NCI-H345 (cell line): ENCODE data around the gene SNRPD1.
"Not testable (repeated sequence)": the region's sequence is repeated elsewhere in the genome, so short reads cannot be mapped to it uniquely, and the experiment has no call there.

Source experiments
- DNase-seq: peaks from one replicate; lab custom pipeline; 2025; lab: John Stamatoyannopoulos, UW

SNRPD1 gene

GRCh38 chr18:21612125-21613039 is at the start of gene SNRPD1:
Gene SNRPD1 (plus strand): TSS chr18:21612314. CDS start chr18:21612430, 116 bp downstream.
- peak; percentile 94 for DNase-seq

GRCh38 chr18:21571772-21572171 is 40.3 kb upstream of the SNRPD1 start:
- DNase-seq: no peak

DNA sequence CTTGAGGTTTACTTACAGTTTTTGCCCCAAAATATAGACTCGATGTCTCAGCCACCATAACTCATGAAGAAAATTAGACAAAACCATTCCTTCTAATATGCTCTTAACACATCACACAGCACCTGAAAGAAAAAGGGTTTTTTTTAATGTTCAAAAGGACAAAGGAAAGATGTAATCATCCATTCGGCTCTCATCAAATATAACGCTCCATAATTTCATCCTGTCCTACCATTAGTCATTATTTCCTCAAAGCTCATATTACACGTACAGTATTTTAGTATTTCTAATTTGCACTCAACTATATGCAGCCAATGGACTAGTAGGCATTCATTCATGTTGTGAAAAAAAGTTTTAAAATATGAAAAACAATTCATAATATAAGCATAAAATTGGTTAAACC is 36.5 kb upstream of the SNRPD1 start:
- DNase-seq: no peak

- no peak for DNase-seq
These were observed 27.7 kb upstream of the SNRPD1 start for GRCh38 chr18:21584391-21584790.

DNA sequence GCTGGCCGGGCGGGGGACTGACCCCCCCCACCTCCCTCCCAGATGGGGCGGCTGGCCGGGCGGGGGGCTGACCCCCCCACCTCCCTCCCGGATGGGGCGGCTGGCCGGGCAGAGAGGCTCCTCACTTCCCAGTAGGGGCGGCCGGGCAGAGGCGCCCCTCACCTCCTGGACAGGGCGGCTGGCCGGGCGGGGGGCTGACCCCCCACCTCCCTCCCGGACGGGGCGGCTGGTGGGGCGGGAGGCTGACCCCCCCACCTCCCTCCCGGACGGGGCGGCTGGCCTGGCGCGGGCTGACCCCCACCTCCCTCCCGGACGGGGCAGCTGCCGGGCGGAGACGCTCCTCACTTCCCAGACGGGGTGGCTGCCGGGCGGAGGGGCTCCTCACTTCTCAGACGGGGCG is 19.8 kb upstream of the SNRPD1 start:
- DNase-seq: not testable (repeated sequence)

DNA sequence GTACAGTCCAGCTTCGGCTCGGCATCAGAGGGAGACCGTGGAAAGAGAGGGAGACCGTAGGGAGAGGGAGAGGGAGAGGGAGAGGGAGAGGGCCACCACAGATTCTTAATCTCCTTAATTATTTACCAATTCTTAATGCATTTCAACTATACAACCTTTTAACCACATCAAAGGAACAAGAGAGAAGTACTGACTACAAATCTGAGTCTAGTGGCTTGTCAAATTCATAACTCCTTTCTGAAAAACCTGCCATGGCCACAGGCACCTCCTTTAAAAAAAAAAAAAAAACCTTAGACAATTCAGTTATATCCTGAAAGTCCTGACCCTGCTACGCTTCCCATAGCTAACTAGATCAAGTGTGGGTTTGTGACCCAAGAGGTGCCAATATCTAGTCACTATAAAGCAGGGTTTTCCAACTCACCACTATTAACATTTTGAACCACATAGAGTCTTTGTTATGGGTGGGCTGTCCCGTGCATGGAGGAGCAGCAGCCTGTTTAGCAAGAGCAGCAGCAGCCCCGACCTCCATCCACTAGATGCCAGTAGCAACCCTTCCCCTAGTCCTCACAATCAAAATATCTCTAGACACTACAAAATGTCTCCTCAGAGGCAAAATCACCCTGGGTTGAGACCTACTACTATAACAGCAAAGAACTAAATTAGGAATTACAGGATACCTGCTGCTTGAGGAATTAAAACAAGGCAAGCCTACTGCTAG is 18.4 kb upstream of the SNRPD1 start:
- no peak for DNase-seq

DNA sequence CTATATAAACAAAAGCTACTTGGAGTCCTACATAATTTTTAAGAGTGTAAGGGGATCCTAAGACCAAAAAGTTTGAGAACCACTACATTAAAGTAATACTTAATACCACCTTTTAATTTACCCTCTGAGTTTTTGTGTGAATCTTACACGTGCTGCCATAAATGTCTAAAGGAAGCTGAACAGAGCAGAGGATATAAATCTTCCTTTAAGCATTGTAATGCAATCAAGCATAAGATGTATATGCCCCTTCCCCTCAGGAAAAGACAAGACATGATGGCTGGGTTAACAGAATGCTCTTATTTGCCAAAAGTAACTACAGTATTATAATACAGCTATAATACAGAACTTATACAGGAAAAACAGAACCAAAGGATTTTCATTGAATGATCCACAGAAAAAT is 14.5 kb upstream of the SNRPD1 start:
- no peak for DNase-seq

DNA sequence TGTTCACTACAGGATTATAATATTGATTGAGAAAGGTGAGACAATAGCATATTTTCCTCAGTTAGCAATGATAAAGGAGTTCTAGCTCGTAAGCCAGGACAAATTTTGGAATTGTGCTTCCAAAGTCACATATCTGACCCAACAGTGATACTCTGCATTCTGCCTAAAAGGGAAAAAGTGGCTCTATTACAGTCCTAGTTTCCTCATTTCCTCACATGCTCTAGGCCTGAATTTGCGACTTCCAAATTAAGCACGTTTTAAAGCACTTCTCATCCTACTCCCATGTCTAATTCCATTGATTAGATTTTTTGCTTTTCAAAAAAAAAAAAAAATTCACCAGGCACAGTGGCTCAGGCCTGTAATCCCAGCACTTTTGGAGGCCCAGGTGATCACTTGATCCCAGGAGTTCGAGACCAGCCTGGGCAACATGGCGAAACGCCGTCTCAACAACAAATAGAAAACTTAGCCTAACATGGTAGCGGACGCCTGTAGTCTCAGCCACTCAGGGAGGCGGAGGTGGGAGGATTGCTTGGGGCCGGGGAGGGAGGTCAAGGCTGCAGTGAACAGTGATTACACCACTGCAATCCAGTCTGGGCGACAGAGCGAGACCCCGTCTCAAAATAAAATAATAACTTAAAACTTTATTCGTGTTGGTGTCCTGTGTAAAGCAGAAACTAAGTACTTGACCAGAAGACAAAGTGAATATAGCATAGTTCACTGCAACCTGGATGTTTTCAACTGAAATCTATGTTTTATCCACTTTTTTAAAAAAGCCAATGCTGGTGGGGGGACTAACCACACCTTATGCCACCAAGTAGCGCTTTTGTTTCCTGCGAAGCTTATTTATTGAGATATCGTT is 13.2 kb upstream of the SNRPD1 start:
- DNase-seq: no peak

DNA sequence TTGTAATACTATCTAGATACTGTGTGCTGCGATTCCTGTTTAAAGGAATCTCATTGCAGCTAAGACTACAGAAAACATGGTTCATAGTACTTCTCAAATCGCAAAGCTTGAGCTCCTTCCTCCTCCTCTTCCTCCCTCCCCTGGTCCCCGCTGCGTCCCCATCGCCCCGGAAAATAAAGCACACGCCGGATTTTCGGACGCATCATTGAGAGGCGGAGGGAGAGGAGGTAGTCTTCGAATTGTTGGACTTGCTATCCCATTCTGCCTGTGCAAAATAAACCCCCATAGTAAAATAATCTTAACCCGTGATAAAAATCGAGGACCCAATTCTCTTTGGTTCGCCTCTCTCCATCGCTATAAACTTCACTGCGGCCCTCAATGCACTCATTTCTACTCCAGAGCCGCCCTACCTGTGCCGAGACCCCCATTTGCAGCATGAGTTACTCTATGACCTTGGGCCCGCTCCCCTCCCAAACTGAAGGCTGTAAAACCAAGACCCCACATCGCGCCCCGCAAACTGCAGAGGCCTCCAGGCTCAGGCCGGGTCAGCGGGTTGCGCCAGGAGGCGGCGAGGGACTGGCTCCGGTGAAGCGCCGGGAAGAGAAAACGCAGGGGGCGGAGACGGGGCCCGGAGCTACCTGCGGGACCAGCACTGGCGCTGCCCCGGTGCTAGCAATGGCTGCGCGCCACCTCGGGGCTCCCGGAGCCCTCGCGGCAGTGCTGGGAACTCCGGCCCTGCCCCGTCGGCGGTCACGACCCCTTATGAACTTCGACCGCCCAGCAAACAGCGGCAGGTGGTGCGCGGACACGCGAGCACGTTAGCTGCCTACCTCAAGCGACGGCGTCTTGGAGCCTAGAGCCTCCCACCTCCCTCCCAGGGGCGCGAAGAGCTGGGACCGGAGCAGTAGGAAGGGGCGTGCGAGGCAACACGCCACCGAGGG is 12.3 kb upstream of the SNRPD1 start:
- peak; percentile 58 for DNase-seq

- DNase-seq: peak; percentile 97
These were observed 11.3 kb upstream of the SNRPD1 start, which contains the start of gene ESCO1 for GRCh38 chr18:21600526-21601410. Gene ESCO1 (minus strand): TSS chr18:21600704. CDS start chr18:21574843, 25,861 bp downstream.

- no peak for DNase-seq
These were observed 9.9 kb upstream of the SNRPD1 start for GRCh38 chr18:21602299-21602587.

GRCh38 chr18:21604671-21605070 is 7.4 kb upstream of the SNRPD1 start:
- DNase-seq: no peak

- DNase-seq: no peak
These were observed 6.9 kb upstream of the SNRPD1 start for GRCh38 chr18:21605213-21605612.

DNA sequence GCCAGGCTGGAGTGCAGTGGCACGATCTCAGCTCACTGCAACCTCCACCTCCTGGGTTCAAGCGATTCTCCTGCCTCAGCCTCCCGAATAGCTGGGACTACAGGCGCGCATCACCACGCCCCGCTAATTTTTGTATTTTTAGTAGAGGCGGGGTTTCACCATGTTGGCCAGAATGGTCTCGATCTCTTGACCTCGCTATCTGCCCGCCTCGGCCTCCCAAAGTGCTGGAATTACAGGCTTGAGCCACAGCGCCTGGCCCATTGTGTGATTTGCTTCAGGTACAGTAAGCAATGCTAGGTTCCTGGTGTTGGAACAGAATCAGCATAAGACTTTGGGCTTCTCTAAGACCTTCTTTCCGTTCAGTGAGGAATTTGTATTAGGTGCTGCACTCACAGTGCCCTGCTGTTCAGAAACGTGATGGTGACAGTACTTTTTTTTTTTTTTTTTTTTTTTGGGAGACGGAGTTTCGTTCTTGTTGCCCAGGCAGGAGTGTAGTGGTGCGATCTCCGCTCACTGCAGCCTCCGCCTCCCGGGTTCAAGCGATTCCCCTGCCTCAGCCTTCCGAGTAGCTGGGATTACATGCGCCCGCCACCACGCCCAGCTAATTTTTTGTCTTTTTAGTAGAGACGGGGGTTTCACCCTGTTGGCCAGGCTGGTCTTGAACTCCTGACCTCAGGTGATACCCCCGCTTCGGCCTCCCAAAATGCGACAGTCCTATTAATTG is 551 bp upstream of the SNRPD1 start:
- not testable (repeated sequence) for DNase-seq

DNA sequence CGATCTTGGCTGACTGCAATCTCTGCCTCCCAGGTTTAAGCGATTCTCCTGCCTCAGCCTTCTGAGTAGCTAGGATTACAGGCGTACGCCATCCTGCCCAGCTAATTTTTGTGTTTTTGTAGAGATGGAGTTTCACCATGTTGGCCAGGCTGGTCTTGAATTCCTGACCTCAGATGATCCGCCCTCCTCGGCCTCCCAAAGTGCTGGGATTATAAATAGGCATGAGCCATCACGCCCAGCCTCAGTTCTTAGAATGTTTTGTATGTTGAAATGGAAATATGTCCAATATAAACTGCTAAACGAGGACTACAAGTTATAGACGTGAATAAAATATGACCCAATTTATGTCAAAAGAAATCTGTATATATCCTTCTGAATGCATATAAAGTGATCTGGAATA is 9.5 kb downstream of the SNRPD1 start:
- DNase-seq: not testable (repeated sequence)

DNA sequence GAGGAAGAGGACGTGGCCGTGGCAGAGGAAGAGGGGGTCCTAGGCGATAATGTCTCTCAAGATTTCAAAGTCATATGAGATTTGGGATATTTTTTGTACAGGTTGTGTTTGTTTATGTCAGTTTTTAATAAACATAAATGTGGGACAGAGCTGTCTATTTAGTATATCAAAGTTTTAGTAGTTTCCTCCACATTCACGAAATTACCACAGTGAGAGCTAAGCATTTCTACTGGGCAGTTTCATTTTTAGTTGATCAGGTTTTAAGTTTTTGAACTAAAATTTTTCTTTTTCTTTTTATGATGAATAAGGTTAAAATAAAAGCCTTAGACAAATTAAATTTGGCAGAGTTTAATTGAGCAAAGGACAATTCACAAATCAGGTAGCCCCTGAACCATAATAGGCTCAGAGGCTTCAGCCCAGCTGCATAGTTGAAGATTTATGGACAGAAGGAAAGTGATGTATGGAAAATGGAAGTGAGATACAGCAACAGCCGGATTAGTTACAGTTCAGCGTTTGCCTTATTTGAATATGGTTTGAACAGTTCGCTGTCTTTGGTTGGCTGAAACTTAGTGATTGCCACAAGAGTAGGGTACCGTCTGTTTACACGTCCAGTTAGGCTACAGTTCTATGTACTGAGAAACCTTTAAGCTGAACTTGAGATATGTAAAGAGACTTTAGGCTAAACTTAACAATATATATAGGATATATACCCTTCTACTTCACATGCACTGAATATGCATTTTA is 17.1 kb downstream of the SNRPD1 start:
- no peak for DNase-seq

DNA sequence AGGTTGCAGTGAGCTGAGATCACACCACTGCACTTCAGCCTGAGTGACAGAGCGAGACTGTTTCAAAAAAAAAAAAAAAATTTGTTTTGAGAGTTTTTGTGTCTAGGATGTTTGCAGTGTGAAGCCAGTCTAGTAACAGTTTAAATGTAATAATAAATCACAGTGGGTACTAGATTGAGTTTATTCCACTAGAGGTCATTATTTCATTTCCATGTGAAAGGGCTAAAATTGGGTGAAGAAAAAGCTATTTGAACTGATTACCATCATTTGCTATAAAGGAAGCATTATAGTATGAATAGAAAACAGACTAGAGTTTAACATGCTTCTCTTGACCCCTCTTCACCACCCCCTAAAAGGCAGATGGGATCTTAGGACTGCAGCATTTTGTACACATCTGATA is 20.3 kb downstream of the SNRPD1 start:
- no peak for DNase-seq

GRCh38 chr18:21634588-21635199 is 22.6 kb downstream of the SNRPD1 start:
- DNase-seq: no peak
